HG02642 (cell line): ENCODE measurements around the gene PCYT2.

ENCODE experiments used
- ATAC-seq: cut with Tn5 transposase; IDR thresholded peaks from one replicate; pipeline ENCODE4 v1.9.1; 2021; ENCODE audit warnings: mild to moderate bottlenecking; ENCODE audit not compliant: unreplicated experiment, poor library complexity

The PCYT2 gene

DNA sequence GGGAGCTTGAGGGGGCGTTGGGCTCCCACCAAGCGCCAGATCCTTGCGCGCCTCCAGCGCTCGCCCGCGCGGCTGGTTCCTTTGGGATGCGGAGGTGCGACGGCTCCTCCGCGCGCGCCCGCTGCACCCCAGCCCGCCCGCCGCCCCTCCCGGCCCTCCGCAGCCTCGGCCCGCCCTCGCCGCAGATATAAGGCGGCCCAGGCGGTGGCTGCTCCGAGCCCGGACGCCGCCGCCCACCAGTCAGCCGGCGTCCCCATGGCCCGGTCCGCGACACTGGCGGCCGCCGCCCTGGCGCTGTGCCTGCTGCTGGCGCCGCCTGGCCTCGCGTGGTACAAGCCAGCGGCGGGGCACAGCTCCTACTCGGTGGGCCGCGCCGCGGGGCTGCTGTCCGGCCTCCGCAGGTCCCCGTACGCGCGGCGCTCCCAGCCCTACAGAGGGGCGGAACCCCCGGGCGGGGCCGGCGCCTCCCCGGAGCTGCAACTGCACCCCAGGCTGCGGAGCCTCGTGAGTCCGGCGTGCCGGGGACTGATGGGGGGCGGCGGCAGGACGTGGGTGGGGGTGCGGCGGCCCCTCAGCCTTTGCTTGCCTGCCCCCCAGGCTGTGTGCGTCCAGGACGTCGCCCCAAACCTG lies 9.1 kb downstream of the PCYT2 start, which contains the start of gene NPB:
TSS of gene NPB (plus strand) at position 216 of the 630 bp plus-strand sequence. CDS start at position 256, 40 bp downstream.
- ATAC-seq: no peak

DNA sequence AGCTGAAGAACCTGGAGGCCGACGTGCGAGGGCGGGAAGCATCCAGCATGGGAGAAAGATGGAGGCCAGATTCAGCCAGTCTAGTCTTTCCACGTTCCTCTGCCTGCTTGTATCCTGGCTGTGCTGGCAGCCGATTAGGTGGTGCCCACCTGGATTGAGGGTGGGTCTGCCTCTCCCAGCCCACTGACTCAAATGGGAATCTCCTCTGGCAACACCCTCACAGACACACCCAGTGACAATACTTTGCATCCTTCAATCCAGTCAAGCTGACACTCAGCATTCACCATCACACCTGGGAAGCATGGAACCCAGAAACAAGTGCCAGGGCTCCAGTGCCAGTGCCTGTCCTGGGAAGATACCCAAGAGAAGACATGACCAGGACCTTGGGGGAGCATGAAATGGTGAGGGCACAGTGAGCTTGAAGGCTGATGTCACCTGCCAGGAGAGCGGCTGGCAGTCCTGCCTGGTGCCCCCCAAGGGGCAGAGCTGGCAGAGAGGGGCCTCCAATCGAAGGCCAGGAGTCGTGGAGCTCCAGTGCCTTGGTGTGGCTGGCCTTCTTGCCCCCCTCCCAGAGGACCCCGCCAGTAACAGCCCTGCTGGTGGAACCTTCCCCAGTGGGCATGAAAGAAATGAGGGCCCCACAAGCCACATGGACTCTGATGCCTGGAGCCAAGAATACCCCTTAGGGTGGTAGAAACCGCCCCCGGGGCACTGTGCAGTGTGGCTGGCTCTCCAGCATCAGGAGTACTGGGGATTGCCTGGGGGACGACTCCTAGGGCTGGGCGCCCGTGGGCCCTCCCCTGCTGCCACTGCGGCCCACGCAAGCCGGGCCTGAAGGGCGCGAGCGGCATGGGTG lies 9.8 kb downstream of the PCYT2 start:
- no peak for ATAC-seq

GRCh38 chr17:81900181-81900820 lies 10.9 kb downstream of the PCYT2 start:
- ATAC-seq: no peak

GRCh38 chr17:81899514-81900166 lies 11.6 kb downstream of the PCYT2 start:
- no peak for ATAC-seq

DNA sequence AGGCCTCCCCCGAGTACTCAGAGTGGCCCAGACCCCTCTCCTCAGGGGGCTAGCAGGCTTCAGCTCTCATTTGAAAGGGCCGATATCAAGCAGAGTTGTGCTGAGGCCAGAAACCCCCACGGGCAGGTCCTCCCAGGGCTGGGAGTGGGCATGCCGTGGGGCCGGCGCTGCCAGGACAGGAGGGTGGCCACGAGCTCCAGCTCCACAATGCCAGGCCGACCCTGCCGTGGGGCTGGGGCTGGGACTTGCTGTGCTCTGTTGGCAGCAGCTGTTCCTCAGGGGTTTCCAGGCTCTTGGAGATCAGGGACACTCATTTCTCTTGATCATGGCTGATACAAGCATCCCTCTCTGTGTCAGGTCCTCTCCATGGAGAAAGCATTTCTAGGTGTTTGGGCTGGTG lies 12.3 kb downstream of the PCYT2 start:
- no peak for ATAC-seq

DNA sequence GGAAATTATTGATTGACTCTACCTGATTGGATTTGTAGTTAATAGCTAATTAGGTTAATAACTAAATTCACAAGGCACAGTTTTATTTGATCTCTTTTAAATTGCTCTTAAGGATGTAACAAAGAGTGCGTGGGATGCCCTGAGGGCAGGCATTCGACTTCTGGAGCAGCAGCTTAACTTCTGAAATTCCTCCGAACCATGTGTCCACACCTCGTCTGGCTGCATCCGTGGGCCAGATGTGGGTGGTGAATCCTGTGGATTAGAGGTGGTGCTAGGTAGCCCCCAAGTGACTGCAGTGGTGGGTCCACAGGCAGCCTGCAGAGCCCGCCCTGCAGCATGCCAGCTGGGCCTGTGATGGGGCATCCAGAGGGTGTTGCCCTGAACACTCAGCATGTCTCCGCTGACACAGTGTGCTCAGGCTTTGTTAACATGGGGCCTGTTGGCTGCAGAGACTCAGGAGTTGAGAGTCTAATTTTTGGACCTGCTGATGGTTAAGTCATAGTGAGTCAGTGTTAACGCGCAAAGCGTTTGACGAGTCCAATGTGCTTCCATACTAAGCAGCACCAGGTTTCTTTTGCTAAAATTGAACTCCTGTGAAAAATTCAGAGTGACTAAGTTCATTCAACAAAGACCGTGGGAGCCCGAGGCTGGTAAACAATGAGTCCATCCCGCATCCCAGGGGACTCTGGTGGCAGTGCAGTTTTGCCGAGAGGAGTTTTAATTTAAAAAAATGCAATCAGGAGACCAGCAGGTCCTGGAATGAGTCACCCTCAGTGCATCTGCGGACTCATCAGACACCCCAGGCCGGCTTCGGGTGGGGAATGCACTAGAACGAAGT lies 13.0 kb downstream of the PCYT2 start:
- ATAC-seq: no peak

DNA sequence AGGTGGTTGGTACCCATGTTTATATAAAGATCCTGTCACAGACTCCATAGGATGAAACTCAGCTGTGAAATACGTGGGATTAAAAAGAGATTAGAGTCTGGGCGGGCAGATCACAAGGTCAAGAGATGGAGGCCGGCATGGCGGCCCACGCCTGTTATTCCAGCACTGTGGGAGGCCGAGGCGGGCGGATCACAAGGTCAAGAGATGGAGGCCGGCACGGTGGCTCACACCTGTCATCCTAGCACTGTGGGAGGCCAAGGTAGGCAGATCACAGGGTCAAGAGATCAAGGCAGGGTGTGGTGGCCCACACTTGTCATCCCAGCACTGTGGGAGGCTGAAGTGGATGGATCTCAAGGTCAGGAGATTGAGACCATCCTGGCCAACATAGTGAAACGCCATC lies 15.8 kb downstream of the PCYT2 start:
- no peak for ATAC-seq

GRCh38 chr17:81891303-81891552 lies 20.0 kb downstream of the PCYT2 start:
- no peak for ATAC-seq

DNA sequence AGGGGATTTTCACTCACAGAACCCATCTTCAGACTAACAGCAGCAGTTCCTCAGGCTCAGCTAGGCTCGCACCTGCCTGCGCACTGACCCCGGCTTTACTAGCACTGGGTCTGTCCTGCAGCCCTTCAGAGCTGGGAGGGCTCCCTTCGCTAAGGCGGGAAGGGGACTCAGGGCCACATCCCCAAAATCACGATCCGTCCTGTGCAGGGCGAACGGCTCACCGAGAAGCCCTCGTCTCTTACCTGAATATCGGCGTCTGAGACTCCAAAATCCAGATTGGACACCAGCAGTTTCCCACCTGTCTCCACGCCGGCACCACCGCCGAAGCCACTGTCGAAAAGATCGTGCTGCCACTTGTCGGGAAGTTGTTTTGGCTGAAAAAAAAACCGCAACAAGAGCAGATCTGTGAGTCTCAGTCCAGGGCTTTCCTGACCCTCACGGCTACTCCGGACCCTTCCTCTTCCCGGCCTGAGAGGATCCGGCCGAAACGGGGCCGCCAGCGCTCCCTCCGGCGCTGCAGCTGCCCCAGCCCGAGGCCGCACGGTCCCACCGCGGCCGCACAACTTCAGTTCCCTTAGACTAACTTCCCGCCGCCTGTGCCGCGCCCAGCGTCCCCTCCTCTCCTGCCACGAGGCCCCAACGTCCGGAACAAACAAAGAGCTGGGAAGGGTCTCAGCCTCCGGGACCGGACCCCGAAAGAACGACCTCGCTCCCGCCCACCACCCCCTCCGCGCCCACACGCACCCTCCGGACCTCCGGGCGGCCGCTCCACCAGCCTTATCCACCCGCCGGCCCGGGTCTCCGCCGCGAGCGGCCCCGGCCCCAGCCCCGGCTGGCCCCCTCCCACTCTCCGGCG lies 20.5 kb downstream of the PCYT2 start:
- ATAC-seq: peak; percentile 20

GRCh38 chr17:81889602-81890001 lies 21.6 kb downstream of the PCYT2 start:
- ATAC-seq: no peak

DNA sequence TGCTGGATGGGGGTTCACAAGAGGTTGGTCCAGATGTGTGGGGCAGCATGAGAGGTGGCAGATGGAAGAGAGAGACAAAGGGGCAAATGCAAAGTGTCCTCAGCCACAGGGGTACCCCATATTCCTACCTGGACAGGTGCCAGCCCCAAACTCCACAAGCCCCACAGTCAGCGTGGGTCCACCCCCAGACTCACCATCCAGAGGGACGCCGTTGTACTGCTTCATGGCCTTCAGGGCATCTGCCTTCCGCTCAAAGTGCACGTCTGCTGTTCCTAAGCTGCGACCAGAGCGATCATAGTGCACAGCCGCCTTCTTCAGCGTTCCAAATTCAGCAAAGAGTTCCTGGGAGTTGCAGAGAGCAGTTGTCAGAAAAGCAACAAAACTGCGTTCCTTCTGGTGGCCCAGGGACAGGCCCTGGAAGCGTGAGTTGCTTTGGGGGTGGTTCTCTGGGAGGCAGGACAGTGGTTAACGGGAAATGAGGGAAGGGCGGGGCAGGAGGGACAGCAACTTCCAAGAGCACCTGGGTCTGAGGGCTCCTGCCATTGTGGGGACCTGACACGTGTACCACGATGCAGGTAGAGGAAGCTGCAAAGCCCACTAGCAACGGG lies 22.1 kb downstream of the PCYT2 start:
- ATAC-seq: no peak

- no peak for ATAC-seq
These were observed 22.9 kb downstream of the PCYT2 start for GRCh38 chr17:81888105-81888987.

GRCh38 chr17:81885869-81886548 lies 25.2 kb downstream of the PCYT2 start:
- no peak for ATAC-seq

DNA sequence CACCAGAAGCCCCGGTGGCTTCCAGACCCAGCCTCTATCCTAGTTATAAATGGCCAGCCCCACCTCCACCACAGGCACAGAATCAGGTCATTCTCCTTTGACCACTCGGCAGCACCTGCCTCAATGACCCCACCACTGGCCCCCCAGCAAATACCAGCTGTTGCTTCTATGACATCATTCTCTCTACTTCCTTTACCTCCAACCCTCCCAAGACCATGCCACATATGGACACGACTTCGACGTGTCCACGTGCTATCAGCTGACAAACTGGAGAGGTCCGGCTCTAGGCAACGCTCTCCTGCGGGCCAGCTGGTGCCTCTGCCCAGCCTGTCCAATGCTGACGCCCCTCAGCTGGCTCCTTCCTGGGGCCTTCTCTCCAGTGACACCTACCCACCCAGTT lies 25.7 kb downstream of the PCYT2 start:
- ATAC-seq: no peak

DNA sequence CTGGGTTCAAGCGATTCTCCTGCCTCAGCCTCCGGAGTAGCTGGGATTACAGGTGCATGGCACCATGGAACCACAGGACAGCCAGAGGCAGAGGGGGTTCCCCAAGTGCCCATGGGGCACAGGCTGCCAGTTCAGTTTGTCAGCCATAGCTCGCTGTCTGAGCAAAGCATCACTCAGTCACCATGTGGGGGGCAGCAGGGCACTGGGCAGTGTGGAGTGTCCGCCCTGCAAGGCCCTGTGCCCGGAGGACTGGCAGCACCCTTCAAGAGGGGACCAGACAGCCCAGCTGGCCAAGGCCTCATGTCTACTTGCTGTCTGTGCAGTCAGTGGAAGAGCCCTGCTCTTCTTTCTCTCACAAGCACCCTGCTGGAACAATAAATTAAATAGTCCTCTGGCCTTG lies 26.2 kb downstream of the PCYT2 start:
- no peak for ATAC-seq

- ATAC-seq: no peak
These were observed 26.7 kb downstream of the PCYT2 start for GRCh38 chr17:81884520-81884919.

- ATAC-seq: no peak
These were observed 32.1 kb downstream of the PCYT2 start for GRCh38 chr17:81879121-81879520.
